ENCODE results near the gene MAP7.

Gene MAP7

DNA sequence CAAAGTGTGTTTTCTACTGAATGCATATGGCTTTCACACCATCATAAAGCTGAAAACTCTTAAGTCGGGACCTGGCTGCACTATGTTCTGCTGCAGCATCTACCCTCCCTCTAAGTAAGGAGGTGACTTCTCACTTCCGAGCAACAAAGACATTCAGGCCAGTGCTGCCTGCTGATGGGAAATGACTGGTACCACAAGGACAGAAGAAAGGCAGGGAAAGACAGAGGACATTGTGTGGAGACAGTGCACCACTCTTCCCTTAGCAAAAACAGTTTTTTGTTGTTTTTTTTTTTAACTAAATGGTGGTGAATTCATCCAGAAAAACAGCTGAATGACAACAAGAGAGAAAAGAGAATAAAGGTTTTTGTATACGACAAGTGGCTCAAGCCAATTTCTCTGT is 81.5 kb downstream of the MAP7 start:
- TF ChIP-seq, protein P1, sequence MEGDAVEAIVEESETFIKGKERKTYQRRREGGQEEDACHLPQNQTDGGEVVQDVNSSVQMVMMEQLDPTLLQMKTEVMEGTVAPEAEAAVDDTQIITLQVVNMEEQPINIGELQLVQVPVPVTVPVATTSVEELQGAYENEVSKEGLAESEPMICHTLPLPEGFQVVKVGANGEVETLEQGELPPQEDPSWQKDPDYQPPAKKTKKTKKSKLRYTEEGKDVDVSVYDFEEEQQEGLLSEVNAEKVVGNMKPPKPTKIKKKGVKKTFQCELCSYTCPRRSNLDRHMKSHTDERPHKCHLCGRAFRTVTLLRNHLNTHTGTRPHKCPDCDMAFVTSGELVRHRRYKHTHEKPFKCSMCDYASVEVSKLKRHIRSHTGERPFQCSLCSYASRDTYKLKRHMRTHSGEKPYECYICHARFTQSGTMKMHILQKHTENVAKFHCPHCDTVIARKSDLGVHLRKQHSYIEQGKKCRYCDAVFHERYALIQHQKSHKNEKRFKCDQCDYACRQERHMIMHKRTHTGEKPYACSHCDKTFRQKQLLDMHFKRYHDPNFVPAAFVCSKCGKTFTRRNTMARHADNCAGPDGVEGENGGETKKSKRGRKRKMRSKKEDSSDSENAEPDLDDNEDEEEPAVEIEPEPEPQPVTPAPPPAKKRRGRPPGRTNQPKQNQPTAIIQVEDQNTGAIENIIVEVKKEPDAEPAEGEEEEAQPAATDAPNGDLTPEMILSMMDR (conservative IDR thresholded peaks at IDR 0.05) = no peak
- no peak for TF ChIP-seq ZFX (IDR thresholded peaks at IDR 0.05)
- no peak overlapping the region for H3K27ac ChIP-seq

DNA sequence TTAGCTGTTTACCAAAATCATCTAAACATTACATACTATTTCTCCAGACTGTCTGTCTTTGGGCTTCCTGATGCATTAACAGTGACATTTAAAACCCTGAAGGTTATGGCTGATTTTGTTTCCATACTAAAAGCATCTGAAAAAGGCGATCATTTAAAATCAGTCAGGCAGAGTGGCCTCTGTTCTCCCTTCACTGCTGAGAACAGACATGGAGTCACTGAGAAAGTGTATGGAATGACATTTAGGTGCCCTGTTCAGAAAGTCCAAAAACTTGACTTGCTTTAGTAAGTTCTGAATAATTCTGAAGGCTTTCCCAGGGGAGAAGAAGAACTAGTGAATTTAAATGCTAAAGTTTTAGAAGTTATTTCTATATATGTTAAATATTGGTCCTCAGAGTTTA is 83.0 kb downstream of the MAP7 start:
- no peak overlapping the region for H3K27ac ChIP-seq
- TF ChIP-seq, protein P1 (conservative IDR thresholded peaks at IDR 0.05) = no peak
- no peak for TF ChIP-seq ZFX (IDR thresholded peaks at IDR 0.05)

DNA sequence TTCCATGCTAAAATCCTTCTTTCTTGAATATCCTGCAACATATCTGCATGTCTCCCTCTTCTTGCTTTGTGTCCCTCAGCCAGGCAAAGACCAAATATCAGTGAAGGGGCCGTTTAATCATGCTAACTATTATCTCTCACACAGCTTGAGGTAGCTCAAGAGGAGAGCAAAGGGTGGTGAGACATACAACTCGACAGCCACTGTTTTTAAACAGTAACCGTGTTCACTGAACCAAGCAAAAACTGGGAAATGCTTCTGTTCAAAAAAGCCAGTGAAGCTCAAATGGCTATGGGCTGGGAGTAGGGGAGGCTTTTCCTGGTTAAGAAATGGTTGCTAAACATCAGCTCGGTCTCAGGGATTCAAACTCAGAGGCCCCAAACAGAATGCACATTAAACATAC is 83.4 kb downstream of the MAP7 start:
- H3K27ac ChIP-seq = no peak overlapping the region
- TF ChIP-seq, protein P1 (conservative IDR thresholded peaks at IDR 0.05) = no peak
- TF ChIP-seq ZFX (IDR thresholded peaks at IDR 0.05) = no peak

DNA sequence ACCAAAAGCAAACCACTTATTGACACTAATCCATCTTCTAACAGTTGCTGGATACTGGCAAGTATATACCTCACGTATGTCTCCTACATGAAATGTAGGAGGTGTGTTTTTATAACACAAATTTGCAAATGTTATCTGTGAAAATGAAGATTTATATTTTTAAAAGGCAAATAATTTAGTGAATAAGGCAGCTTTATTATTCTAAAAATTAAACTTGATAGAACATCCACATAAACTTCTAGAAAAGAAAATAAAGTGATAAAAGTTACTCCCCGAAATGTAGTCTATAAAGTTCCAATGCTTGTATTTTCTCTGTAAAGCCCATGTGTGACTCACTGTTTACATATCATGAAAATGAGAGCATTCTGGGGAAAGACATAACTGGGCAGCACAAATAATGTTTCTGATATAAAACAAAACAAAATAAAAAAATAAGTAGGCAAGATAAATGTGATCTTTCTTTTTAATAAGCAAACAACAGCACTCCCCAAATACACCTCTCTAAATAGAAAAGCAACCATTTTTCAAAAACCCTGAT is 84.4 kb downstream of the MAP7 start:
- H3K27ac ChIP-seq = no peak overlapping the region
- no peak for TF ChIP-seq ZFX (IDR thresholded peaks at IDR 0.05)
- TF ChIP-seq, protein P1 (conservative IDR thresholded peaks at IDR 0.05) = no peak

DNA sequence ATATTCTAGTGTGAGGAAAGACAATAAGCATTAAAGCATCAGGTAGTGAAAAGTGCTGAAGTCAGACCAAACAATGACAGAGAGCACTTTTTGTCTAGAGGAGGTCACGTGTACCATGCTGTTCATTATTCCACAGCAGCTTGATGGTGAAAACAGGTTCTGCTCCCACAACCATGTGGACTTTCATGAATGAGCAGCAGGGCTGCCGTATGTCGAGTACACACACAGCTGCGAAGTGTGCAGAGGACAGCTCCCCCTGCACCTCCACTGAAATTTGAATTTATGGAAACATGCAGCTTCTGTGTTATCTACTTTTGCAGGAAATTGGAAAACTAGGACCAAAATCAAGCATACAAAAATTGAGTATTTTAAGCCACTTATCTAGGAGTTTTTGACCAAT is 85.3 kb downstream of the MAP7 start:
- no peak overlapping the region for H3K27ac ChIP-seq
- TF ChIP-seq, protein P1 (conservative IDR thresholded peaks at IDR 0.05) = no peak
- TF ChIP-seq ZFX (IDR thresholded peaks at IDR 0.05) = no peak

DNA sequence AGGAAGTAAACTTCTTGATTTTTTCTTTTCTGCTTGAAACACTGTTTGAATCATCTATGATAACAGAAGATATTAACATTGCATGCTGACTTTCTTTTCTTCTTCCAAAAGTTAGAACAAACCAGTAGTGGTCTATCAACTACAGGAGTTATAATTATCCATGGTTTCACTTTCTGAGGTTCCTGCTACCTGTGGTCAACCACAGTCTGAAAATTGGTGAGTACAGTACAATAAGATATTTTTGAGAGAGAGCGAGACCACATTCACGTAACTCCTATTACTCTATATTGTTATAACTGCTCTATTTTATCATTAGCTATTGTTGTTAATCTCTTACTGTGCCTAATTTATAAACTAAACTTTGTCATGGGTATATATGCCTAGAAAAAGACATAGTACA is 86.1 kb downstream of the MAP7 start:
- TF ChIP-seq ZFX (IDR thresholded peaks at IDR 0.05) = no peak
- TF ChIP-seq, protein P1 (conservative IDR thresholded peaks at IDR 0.05) = no peak
- H3K27ac ChIP-seq = no peak overlapping the region

DNA sequence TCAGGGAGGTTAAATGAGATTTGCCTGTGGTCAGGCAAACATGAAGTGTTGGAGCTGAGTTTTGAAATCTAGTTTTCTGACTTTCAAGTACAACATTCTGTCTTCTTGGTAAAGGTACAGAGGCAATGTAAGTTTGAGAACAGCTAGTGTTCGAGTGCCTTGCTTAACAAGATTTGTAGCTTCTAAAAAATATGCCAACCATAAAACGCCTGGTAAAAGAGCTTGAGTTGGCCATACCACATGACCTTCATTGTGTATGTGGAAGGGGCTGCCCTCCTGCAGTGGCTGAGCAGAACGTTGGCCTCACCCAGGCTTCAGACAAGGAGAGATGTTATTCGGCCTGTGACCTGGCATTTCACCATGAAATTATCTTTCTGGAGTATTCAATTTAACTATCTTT is 86.5 kb downstream of the MAP7 start:
- TF ChIP-seq, protein P1 (conservative IDR thresholded peaks at IDR 0.05) = no peak
- TF ChIP-seq ZFX (IDR thresholded peaks at IDR 0.05) = no peak

More for the DNA sequence above, 86.5 kb downstream of the MAP7 start:
- no peak overlapping the region for H3K27ac ChIP-seq
